Activated B cell treated with CpG ODN at 0.5 μM for 24 hours (primary cell): ENCODE measurements around the gene FBXW8. TPM values are rescaled to one million over a fixed set of nuclear protein-coding genes. Genes with fewer than 3 reads are reported as not detected.

Source experiments
- ATAC-seq: fragments of 200-7000 bp; cut with Tn5 transposase; one replicate; pipeline ENCODE4 v1.10.0; 2021; ENCODE audit warnings: low read depth, mild to moderate bottlenecking, moderate library complexity
- CTCF ChIA-PET: fragments of 350-600 bp; sonication (Branson Sonifier 250); formaldehyde crosslinking; loops from one replicate; lab custom pipeline; 2021; ENCODE audit warnings: antibody characterized with exemption; lab: Charles Lee
- POLR2A ChIA-PET: fragments of 350-600 bp; sonication (Branson Sonifier 250); formaldehyde crosslinking; loops from one replicate; lab custom pipeline; 2021; ENCODE audit warnings: antibody characterized with exemption; lab: Charles Lee
- DNase-seq: peaks from one replicate; pipeline ENCODE4 v3.0.0; 2022
- H3K27ac Mint-ChIP-seq: one replicate; pipeline ENCODE4 v1.8.0; 2020; ENCODE audit warnings: mixed read lengths
- H3K27me3 Mint-ChIP-seq: one replicate; pipeline ENCODE4 v1.8.0; 2021; ENCODE audit warnings: mixed read lengths
- H3K36me3 Mint-ChIP-seq: one replicate; pipeline ENCODE4 v1.8.0; 2021; ENCODE audit warnings: low read depth, mixed read lengths
- H3K4me1 Mint-ChIP-seq: one replicate; pipeline ENCODE4 v1.8.0; 2021; ENCODE audit warnings: mixed read lengths
- H3K4me3 Mint-ChIP-seq: one replicate; pipeline ENCODE4 v1.8.0; 2020; ENCODE audit warnings: mild to moderate bottlenecking, mixed read lengths
- H3K9me3 Mint-ChIP-seq: one replicate; pipeline ENCODE4 v1.8.0; 2020; ENCODE audit warnings: mixed read lengths
- CTCF ChIP-seq: fragments of 200-600 bp; IDR thresholded peaks from one replicate; pipeline ENCODE4 v1.8.0; 2022; ENCODE audit warnings: antibody characterized with exemption, mild to moderate bottlenecking
- intact Hi-C: fragments of 100-400 bp; cut with micrococcal nuclease; formaldehyde crosslinking; loops from one replicate; pipeline ENCODE4 v1.15.1; 2024
- total RNA-seq: library from RNA; stranded (reverse); gene quantifications from 2 replicates; pipeline ENCODE4 v1.2.3, GENCODE V29; 2022

Gene FBXW8
- total RNA-seq, 1 donor from 2014 or later, result 17.6 TPM

- ATAC-seq (no peak), DNase-seq (no peak)
- Mint-ChIP-seq H3K9me3 (no peaks in the 10 kb centered on the region), H3K36me3 (peaks cover 61% of the 10 kb centered on the region), H3K27me3 (no peaks in the 10 kb centered on the region), H3K4me3 (no peak overlapping the region), H3K27ac (no peak overlapping the region), H3K4me1 (peaks cover 11% of the 10 kb centered on the region)
- intact Hi-C loops, result no loop called here
- no peak for TF ChIP-seq CTCF
- ChIA-PET POLR2A (no interaction called here), CTCF (no interaction called here)
Measured at GRCh38 chr12:116933512-116934246, 22.9 kb downstream of the FBXW8 start.

GRCh38 chr12:116934908-116935705 lies 24.4 kb downstream of the FBXW8 start:
- DNase-seq, result no peak
- intact Hi-C loops, result no loop called here
- H3K36me3 Mint-ChIP-seq, result peaks cover 56% of the 10 kb centered on the region
- no peak for ATAC-seq
- no peak overlapping the region for H3K4me3 Mint-ChIP-seq
- peaks cover 13% of the 10 kb centered on the region for H3K4me1 Mint-ChIP-seq
- ChIA-PET CTCF (no interaction called here), POLR2A (no interaction called here)
- no peak for TF ChIP-seq CTCF
- H3K9me3 Mint-ChIP-seq, result no peaks in the 10 kb centered on the region
- H3K27me3 Mint-ChIP-seq, result no peaks in the 10 kb centered on the region
- no peak overlapping the region for H3K27ac Mint-ChIP-seq

GRCh38 chr12:116937640-116938039 lies 26.9 kb downstream of the FBXW8 start:
- Mint-ChIP-seq H3K27ac (no peak overlapping the region), H3K36me3 (peaks cover 52% of the 10 kb centered on the region)

GRCh38 chr12:116939734-116940133 lies 29.0 kb downstream of the FBXW8 start:
- no peak for ATAC-seq
- no peak for TF ChIP-seq CTCF
- H3K36me3 Mint-ChIP-seq, result peaks cover 59% of the 10 kb centered on the region
- no peaks in the 10 kb centered on the region for H3K27me3 Mint-ChIP-seq
- ChIA-PET CTCF (no interaction called here), POLR2A (no interaction called here)
- peaks cover 3% of the 10 kb centered on the region for H3K4me1 Mint-ChIP-seq
- no peak overlapping the region for H3K4me3 Mint-ChIP-seq
- intact Hi-C loops, result no loop called here
- DNase-seq, result no peak
- peaks cover 3% of the 10 kb centered on the region for H3K9me3 Mint-ChIP-seq
- no peak overlapping the region for H3K27ac Mint-ChIP-seq

More at GRCh38 chr12:116937640-116938039, 26.9 kb downstream of the FBXW8 start:
- DNase-seq (no peak), ATAC-seq (no peak)
- no peak for TF ChIP-seq CTCF
- no peaks in the 10 kb centered on the region for H3K9me3 Mint-ChIP-seq
- intact Hi-C loops, result no loop called here
- H3K4me3 Mint-ChIP-seq, result no peak overlapping the region
- no peaks in the 10 kb centered on the region for H3K27me3 Mint-ChIP-seq
- POLR2A ChIA-PET, result no interaction called here
- peaks cover 3% of the 10 kb centered on the region for H3K4me1 Mint-ChIP-seq
- CTCF ChIA-PET, result no interaction called here

- Mint-ChIP-seq H3K27me3 (no peaks in the 10 kb centered on the region), H3K9me3 (peaks cover 3% of the 10 kb centered on the region), H3K4me3 (no peak overlapping the region), H3K27ac (no peak overlapping the region), H3K36me3 (peaks cover 61% of the 10 kb centered on the region), H3K4me1 (peaks cover 3% of the 10 kb centered on the region)
- no peak for TF ChIP-seq CTCF
- CTCF ChIA-PET, result no interaction called here
- intact Hi-C loops, result no loop called here
- POLR2A ChIA-PET, result no interaction called here
- ATAC-seq (no peak), DNase-seq (no peak)
Measured at GRCh38 chr12:116941188-116941587, 30.4 kb downstream of the FBXW8 start.
